Hepatocyte (in vitro differentiated cells): Measurements from ENCODE around the gene MDM4. TPM values are rescaled to one million over a fixed set of nuclear protein-coding genes. Genes with fewer than 3 reads are reported as not detected.

Experiments
- DNase-seq: peaks from one replicate; pipeline ENCODE4 v3.0.0-alpha.2; 2016; ENCODE audit warnings: low spot score
- H2AFZ ChIP-seq: fragments of 200-600 bp; sonication (generic); 2 replicates; pipeline ENCODE4 v1.6.0; 2016; ENCODE audit warnings: antibody characterized with exemption, mild to moderate bottlenecking
- H3K27ac ChIP-seq: fragments of 200-600 bp; sonication (generic); 2 replicates; pipeline ENCODE4 v1.5.1; 2016; ENCODE audit warnings: mild to moderate bottlenecking
- H3K27me3 ChIP-seq: fragments of 200-600 bp; sonication (generic); 2 replicates; pipeline ENCODE4 v1.6.1; 2016
- H3K36me3 ChIP-seq: fragments of 200-600 bp; sonication (generic); replicated peaks from 2 replicates; pipeline ENCODE4 v1.5.1; 2016; ENCODE audit warnings: low read depth; ENCODE audit not compliant: insufficient read depth
- H3K4me1 ChIP-seq: fragments of 200-600 bp; sonication (generic); 2 replicates; pipeline ENCODE4 v1.5.1; 2016; ENCODE audit warnings: mild to moderate bottlenecking, moderate library complexity; ENCODE audit not compliant: insufficient read depth
- H3K4me2 ChIP-seq: fragments of 200-600 bp; sonication (generic); 2 replicates; pipeline ENCODE4 v1.6.0; 2016
- H3K4me3 ChIP-seq: fragments of 200-600 bp; sonication (generic); 2 replicates; pipeline ENCODE4 v1.5.1; 2016; ENCODE audit warnings: mild to moderate bottlenecking
- H3K79me2 ChIP-seq: fragments of 200-600 bp; sonication (generic); 2 replicates; pipeline ENCODE4 v1.6.0; 2017; ENCODE audit warnings: mild to moderate bottlenecking
- H3K9me2 ChIP-seq: fragments of 200-600 bp; sonication (generic); replicated peaks from 2 replicates; pipeline ENCODE4 v1.6.0; 2017; ENCODE audit warnings: mild to moderate bottlenecking; ENCODE audit not compliant: insufficient read depth
- H3K9me3 ChIP-seq: fragments of 200-600 bp; sonication (generic); 2 replicates; pipeline ENCODE4 v1.5.1; 2016; ENCODE audit warnings: low read depth, mild to moderate bottlenecking
- H4K20me1 ChIP-seq: fragments of 200-600 bp; sonication (generic); 2 replicates; pipeline ENCODE4 v1.6.0; 2016; ENCODE audit warnings: mild to moderate bottlenecking; ENCODE audit not compliant: insufficient read depth, poor library complexity, severe bottlenecking
- EZH2 ChIP-seq: fragments of 200-600 bp; sonication (generic); IDR thresholded peaks from 2 replicates; pipeline ENCODE4 v1.6.1; 2016; ENCODE audit warnings: antibody characterized with exemption, mild to moderate bottlenecking, borderline replicate concordance
- EZH2phosphoT487 ChIP-seq: fragments of 200-600 bp; sonication (generic); IDR thresholded peaks from one replicate; pipeline ENCODE4 v1.6.1; 2018; ENCODE audit warnings: antibody characterized with exemption, mild to moderate bottlenecking, low read depth, moderate library complexity; ENCODE audit not compliant: unreplicated experiment, severe bottlenecking
- WGBS: methylation state at CpG from one replicate; pipeline ENCODE4 v1.1.6; 2016; ENCODE audit warnings: low lambda C conversion rate; ENCODE audit errors: missing lambda C conversion rate; 5-methylcytosine and 5-hydroxymethylcytosine counted together
- polyA plus RNA-seq: library from polyadenylated mRNA; unstranded; fragments of >200 nt; fragmentation: Nextera tagmentation; extraction: Ambion mirVana; gene quantifications from 2 replicates; pipeline ENCODE4 v1.2.1, GENCODE V29; 2016
- total RNA-seq: library from RNA; depleted of rRNA; stranded (reverse); fragments of >200 nt; gene quantifications from 2 replicates; pipeline ENCODE4 v1.2.3, GENCODE V29; 2014
- TF ChIP-seq, protein P1 (sequence below): fragments of 200-600 bp; sonication (generic); IDR thresholded peaks from 2 replicates; pipeline ENCODE4 v1.5.1; 2016; ENCODE audit warnings: antibody characterized with exemption, mild to moderate bottlenecking; ENCODE audit not compliant: poor library complexity

Gene MDM4
- total and polyA plus RNA-seq, 2 experiments from 2014 or later, result 15.4 to 47.8 TPM

DNA sequence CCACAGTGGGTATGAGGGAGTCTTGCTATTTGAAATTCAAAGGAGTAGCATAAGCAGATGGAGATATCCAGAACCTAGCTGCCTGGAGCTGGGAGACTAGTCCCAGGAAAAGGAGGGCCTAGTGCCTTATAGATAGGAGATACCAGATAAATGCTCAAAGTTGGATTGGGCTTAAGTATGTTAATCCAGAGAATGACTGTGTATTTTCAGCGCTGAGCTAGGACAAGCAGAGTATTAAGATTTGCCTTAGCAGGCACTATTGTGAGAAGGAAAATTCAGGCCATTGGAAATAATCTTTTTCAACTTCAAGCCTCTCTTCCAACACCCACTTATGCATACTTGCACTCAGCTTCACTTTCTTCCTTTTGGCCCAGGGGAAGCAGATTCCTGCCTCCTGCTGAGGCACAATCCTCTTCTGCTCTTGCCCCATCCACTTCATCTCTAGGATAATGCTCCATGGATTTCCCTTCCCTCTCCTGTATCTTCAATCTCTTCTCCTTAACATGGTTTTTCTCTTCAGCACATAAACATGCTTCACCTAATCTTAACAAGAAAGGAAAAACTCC is 42.7 kb upstream of the MDM4 start:
- H3K4me2 ChIP-seq, result no peak overlapping the region
- WGBS, result 59% methylated on average over 1 of the region's 1 CpG
- TF ChIP-seq EZH2, result no peak

DNA sequence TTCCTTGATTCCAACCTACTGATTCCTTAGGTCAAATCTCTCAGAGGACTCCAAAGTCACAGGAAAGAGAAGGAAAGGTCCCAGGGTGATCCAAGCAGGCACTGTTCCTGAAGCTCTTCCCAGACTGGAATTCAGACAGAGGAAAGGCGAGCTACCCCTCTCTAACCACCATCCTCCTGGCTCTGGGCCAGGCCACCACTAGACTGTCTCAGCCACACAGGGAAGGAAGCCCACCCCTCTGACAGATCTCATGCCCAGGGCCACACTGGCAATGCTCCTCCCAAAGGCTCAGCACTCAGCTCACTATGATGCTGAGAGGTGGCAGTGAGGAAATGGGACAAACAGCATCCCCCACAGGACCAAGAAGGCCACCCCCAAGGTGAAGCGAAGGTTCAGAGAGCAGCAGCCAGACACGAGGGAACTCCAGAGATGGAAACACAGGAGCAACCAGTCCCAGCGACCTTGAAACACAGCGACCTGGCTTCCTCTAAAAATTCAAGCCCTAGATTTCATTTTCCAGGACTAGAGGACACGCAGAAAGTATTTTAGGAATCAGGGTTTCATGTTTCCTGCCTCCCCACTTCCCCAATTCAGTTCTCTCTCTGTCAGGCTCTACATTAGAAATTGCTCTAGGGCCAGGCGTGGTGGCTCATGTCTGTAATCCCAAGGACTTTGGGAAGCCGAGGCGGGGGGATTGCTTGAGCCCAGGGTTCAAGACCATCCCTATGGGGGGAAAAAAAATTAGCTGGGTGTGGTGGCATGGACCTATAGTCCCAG is 40.4 kb upstream of the MDM4 start:
- WGBS, result 87% methylated on average over 9 of the region's 9 CpGs
- H3K9me3 ChIP-seq, result no peaks in the 10 kb centered on the region
- TF ChIP-seq, protein P1, sequence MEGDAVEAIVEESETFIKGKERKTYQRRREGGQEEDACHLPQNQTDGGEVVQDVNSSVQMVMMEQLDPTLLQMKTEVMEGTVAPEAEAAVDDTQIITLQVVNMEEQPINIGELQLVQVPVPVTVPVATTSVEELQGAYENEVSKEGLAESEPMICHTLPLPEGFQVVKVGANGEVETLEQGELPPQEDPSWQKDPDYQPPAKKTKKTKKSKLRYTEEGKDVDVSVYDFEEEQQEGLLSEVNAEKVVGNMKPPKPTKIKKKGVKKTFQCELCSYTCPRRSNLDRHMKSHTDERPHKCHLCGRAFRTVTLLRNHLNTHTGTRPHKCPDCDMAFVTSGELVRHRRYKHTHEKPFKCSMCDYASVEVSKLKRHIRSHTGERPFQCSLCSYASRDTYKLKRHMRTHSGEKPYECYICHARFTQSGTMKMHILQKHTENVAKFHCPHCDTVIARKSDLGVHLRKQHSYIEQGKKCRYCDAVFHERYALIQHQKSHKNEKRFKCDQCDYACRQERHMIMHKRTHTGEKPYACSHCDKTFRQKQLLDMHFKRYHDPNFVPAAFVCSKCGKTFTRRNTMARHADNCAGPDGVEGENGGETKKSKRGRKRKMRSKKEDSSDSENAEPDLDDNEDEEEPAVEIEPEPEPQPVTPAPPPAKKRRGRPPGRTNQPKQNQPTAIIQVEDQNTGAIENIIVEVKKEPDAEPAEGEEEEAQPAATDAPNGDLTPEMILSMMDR, result no peak
- TF ChIP-seq EZH2 (no peak), EZH2phosphoT487 (no peak)
- DNase-seq, result no peak
- peaks cover 4% of the 10 kb centered on the region for H3K4me1 ChIP-seq
- H4K20me1 ChIP-seq, result peaks cover 47% of the 10 kb centered on the region
- H3K4me3 ChIP-seq, result no peak overlapping the region
- H3K27ac ChIP-seq, result no peak overlapping the region
- H3K9me2 ChIP-seq, result no peaks in the 10 kb centered on the region
- no peak overlapping the region for H2AFZ ChIP-seq
- no peak overlapping the region for H3K4me2 ChIP-seq
- no peaks in the 10 kb centered on the region for H3K36me3 ChIP-seq
- H3K79me2 ChIP-seq, result peaks cover 84% of the 10 kb centered on the region
- no peaks in the 10 kb centered on the region for H3K27me3 ChIP-seq

More for the DNA sequence above, 42.7 kb upstream of the MDM4 start:
- H3K9me3 ChIP-seq, result no peaks in the 10 kb centered on the region
- no peaks in the 10 kb centered on the region for H3K9me2 ChIP-seq
- no peaks in the 10 kb centered on the region for H3K27me3 ChIP-seq
- H3K36me3 ChIP-seq, result no peaks in the 10 kb centered on the region
- no peak overlapping the region for H3K4me3 ChIP-seq
- H3K79me2 ChIP-seq, result peaks cover 76% of the 10 kb centered on the region
- peaks cover 36% of the 10 kb centered on the region for H4K20me1 ChIP-seq
- H2AFZ ChIP-seq, result no peak overlapping the region
- no peaks in the 10 kb centered on the region for H3K4me1 ChIP-seq
- H3K27ac ChIP-seq, result no peak overlapping the region
- no peak for DNase-seq

DNA sequence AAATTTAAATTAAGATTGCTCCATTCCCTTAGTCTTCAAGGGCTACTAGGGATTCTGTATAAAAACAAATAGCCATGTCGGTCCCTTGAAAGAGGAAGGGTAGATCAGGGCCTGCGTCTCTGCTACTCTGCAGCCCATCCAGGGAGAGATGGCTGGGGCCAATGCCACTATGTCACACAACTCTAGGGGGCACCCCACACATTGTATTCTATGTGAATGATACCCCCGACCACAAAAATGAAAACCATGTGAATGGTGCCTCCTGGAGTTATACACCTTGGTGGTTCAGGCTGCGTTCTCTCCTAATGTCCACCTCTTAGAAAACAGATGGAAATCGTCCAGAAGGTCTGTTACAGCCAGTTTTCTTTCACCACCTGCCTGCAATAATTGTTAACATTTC is 39.6 kb upstream of the MDM4 start:
- H3K4me1 ChIP-seq, result peaks cover 4% of the 10 kb centered on the region

More for the DNA sequence above, 39.6 kb upstream of the MDM4 start:
- TF ChIP-seq EZH2phosphoT487, result no peak
- TF ChIP-seq EZH2, result no peak
- TF ChIP-seq, protein P1, result no peak
- Histone ChIP-seq H4K20me1 (peaks cover 50% of the 10 kb centered on the region), H3K79me2 (peaks cover 91% of the 10 kb centered on the region), H2AFZ (no peak overlapping the region), H3K27me3 (no peaks in the 10 kb centered on the region), H3K9me3 (no peaks in the 10 kb centered on the region), H3K4me2 (no peak overlapping the region), H3K4me3 (no peak overlapping the region), H3K27ac (no peak overlapping the region), H3K9me2 (no peaks in the 10 kb centered on the region), H3K36me3 (no peaks in the 10 kb centered on the region)
- no peak for DNase-seq
- WGBS, result 85% methylated on average over 5 of the region's 5 CpGs
